DND-41 (cell line): Measurements from ENCODE around the gene ESCO1.

ENCODE experiments used
- ATAC-seq: fragments of 200-7000 bp; cut with Tn5 transposase; 3 replicates; pipeline ENCODE4 v1.9.1; 2021; ENCODE audit warnings: low read depth; ENCODE audit not compliant: insufficient read depth
- DNase-seq: peaks from one replicate; pipeline ENCODE4 v3.0.0-alpha.2; 2020
- H2AFZ ChIP-seq: 2 replicates; pipeline ENCODE4 v1.6.0; 2012; ENCODE audit warnings: low read depth, low read length
- H3K27ac ChIP-seq: 2 replicates; pipeline ENCODE4 v1.5.1; 2012; ENCODE audit warnings: low read length, inconsistent platforms
- H3K27me3 ChIP-seq: fragments of 200-600 bp; sonication (generic); 2 replicates; pipeline ENCODE4 v1.6.0; 2012; ENCODE audit warnings: low read length, mild to moderate bottlenecking, inconsistent platforms; ENCODE audit not compliant: insufficient read depth, poor library complexity
- H3K36me3 ChIP-seq: 2 replicates; pipeline ENCODE4 v1.5.1; 2012; ENCODE audit warnings: low read length, inconsistent platforms; ENCODE audit not compliant: insufficient read depth
- H3K4me1 ChIP-seq: 2 replicates; pipeline ENCODE4 v1.5.1; 2012; ENCODE audit warnings: mild to moderate bottlenecking, low read length; ENCODE audit not compliant: insufficient read depth
- H3K4me2 ChIP-seq: 2 replicates; pipeline ENCODE4 v1.6.0; 2012; ENCODE audit warnings: mild to moderate bottlenecking, moderate library complexity, low read length, inconsistent platforms; ENCODE audit not compliant: insufficient read depth
- H3K4me3 ChIP-seq, 2 experiments: fragments of 200-600 bp in 1 of 2; shearing (Covaris generic) in 1 of 2; 2 replicates each; pipeline ENCODE4 v1.5.1; 2012 to 2016; ENCODE audit warnings: inconsistent platforms in 2 of 2, low read length in 2 of 2, mild to moderate bottlenecking in 2 of 2, low read depth in 1 of 2, moderate library complexity in 1 of 2
- H3K79me2 ChIP-seq: 2 replicates; pipeline ENCODE4 v1.6.0; 2012; ENCODE audit warnings: low read length, inconsistent platforms; ENCODE audit not compliant: insufficient read depth
- H3K9ac ChIP-seq: 2 replicates; pipeline ENCODE4 v1.6.0; 2012; ENCODE audit warnings: low read depth, mild to moderate bottlenecking, inconsistent platforms, low read length, moderate library complexity
- H3K9me3 ChIP-seq: 2 replicates; pipeline ENCODE4 v1.5.1; 2012; ENCODE audit warnings: low read length, moderate library complexity, mild to moderate bottlenecking, inconsistent platforms; ENCODE audit not compliant: insufficient read depth, severe bottlenecking
- H4K20me1 ChIP-seq: 2 replicates; pipeline ENCODE4 v1.6.0; 2012; ENCODE audit warnings: low read length; ENCODE audit not compliant: insufficient read depth
- EZH2 ChIP-seq: IDR thresholded peaks from 3 replicates; pipeline ENCODE4 v1.6.1; 2012; ENCODE audit warnings: borderline replicate concordance, low read depth, mild to moderate bottlenecking, moderate library complexity, low read length, inconsistent platforms; ENCODE audit not compliant: severe bottlenecking
- TF ChIP-seq, protein P1 (sequence below): IDR thresholded peaks from 2 replicates; pipeline ENCODE4 v1.5.1; 2012; ENCODE audit warnings: borderline replicate concordance, low read length, moderate library complexity, mild to moderate bottlenecking; ENCODE audit not compliant: poor library complexity, severe bottlenecking; ENCODE audit errors: extremely low read depth

The ESCO1 gene

GRCh38 chr18:21602299-21602587 is 1.7 kb upstream of the ESCO1 start:
- H3K36me3 ChIP-seq, result no peaks in the 10 kb centered on the region; the same call in 1 of the 2 replicates
- ATAC-seq (no peak), DNase-seq (no peak)
- no peak overlapping the region for H3K4me3 ChIP-seq
- no peaks in the 10 kb centered on the region for H3K27me3 ChIP-seq
- H2AFZ ChIP-seq, result no peak overlapping the region
- peaks cover 6% of the 10 kb centered on the region; the same call in 1 of the 2 replicates for H4K20me1 ChIP-seq
- TF ChIP-seq EZH2, result no peak
- TF ChIP-seq, protein P1, sequence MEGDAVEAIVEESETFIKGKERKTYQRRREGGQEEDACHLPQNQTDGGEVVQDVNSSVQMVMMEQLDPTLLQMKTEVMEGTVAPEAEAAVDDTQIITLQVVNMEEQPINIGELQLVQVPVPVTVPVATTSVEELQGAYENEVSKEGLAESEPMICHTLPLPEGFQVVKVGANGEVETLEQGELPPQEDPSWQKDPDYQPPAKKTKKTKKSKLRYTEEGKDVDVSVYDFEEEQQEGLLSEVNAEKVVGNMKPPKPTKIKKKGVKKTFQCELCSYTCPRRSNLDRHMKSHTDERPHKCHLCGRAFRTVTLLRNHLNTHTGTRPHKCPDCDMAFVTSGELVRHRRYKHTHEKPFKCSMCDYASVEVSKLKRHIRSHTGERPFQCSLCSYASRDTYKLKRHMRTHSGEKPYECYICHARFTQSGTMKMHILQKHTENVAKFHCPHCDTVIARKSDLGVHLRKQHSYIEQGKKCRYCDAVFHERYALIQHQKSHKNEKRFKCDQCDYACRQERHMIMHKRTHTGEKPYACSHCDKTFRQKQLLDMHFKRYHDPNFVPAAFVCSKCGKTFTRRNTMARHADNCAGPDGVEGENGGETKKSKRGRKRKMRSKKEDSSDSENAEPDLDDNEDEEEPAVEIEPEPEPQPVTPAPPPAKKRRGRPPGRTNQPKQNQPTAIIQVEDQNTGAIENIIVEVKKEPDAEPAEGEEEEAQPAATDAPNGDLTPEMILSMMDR, result no peak
- H3K9ac ChIP-seq, result no peak overlapping the region
- peaks cover 32% of the 10 kb centered on the region for H3K79me2 ChIP-seq
- H3K4me2 ChIP-seq, result no peak overlapping the region
- peaks cover 32% of the 10 kb centered on the region for H3K4me1 ChIP-seq
- no peak overlapping the region for H3K27ac ChIP-seq
- no peaks in the 10 kb centered on the region for H3K9me3 ChIP-seq

GRCh38 chr18:21599585-21600525 is 649 bp downstream of the ESCO1 start:
- Histone ChIP-seq H3K36me3 (no peaks in the 10 kb centered on the region; the same call in none of the 2 replicates), H3K27me3 (no peaks in the 10 kb centered on the region), H3K79me2 (peaks cover 54% of the 10 kb centered on the region), H3K4me1 (peaks cover 38% of the 10 kb centered on the region), H3K4me2 (peak overlapping the region; percentile 90), H3K9ac (peak overlapping the region; percentile 70), H3K27ac (peak overlapping the region; percentile 75), H4K20me1 (peaks cover 12% of the 10 kb centered on the region; the same call in 1 of the 2 replicates), H3K9me3 (no peaks in the 10 kb centered on the region), H3K4me3 (peak overlapping the region; percentile 51 to 98), H2AFZ (peak overlapping the region; percentile 87)
- TF ChIP-seq, protein P1, result no peak
- TF ChIP-seq EZH2, result no peak
- DNase-seq (peak; percentile 22), ATAC-seq (peak; percentile 74)

GRCh38 chr18:21598726-21599584 is 1.5 kb downstream of the ESCO1 start:
- Histone ChIP-seq H3K4me2 (peak overlapping the region; percentile 90), H3K27ac (peak overlapping the region; percentile 75), H2AFZ (peak overlapping the region; percentile 87), H3K4me3 (peak overlapping the region; percentile 51 to 98), H4K20me1 (peaks cover 12% of the 10 kb centered on the region; the same call in 1 of the 2 replicates), H3K4me1 (peaks cover 38% of the 10 kb centered on the region), H3K9me3 (peaks cover under 1% of the 10 kb centered on the region), H3K79me2 (peaks cover 63% of the 10 kb centered on the region), H3K27me3 (no peaks in the 10 kb centered on the region), H3K36me3 (peaks cover 3% of the 10 kb centered on the region), H3K9ac (peak overlapping the region; percentile 70)
- no peak for ATAC-seq
- no peak for DNase-seq
- no peak for TF ChIP-seq EZH2
- TF ChIP-seq, protein P1, result no peak
